GM10847 (cell line): ENCODE results near the gene LTBP2.

Experiments used
- POLR2A ChIP-seq: IDR thresholded peaks from 2 replicates; pipeline ENCODE4 v1.6.1; 2011; ENCODE audit not compliant: insufficient read length; ENCODE audit errors: extremely low read depth

Gene LTBP2

DNA sequence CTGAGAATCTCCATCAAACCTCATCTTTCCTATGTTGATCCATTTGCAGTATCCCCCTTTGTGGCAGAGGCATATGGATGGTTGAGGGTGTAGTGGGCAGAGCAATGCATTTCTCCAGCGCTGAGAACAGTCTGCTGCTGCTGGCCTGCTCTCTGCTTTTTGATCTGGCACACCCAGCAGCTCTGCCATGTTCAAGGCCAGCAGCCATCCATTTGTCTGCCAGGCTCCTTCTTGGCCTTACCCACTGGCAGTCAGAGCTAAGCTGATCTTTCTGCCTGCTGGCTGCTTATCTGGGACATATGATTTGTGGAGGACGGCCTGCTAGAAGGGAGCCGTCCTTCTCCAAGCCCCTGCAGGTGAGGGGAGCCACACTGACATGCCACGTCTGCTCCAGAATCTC, 135.9 kb downstream of the LTBP2 start:
- TF ChIP-seq POLR2A = no peak

DNA sequence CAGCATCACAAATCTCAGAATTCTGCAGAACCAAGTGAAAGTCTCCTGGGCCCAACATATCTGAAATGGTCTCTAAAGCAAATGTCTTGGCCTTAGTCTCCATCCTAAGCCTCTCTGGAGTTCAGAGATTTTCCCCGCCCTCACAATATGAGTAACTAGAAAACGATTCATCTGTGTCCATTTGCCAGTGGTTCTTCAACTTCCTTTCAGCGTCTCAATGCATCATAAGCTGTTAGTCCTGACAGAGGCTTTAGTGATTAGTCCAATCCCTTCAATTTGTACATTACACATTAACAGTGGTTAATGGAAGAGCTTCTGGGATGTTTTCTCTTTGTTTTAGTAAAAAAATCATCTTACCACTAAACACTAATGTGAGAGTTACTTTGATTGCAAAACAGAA, 136.4 kb downstream of the LTBP2 start:
- TF ChIP-seq POLR2A = no peak

DNA sequence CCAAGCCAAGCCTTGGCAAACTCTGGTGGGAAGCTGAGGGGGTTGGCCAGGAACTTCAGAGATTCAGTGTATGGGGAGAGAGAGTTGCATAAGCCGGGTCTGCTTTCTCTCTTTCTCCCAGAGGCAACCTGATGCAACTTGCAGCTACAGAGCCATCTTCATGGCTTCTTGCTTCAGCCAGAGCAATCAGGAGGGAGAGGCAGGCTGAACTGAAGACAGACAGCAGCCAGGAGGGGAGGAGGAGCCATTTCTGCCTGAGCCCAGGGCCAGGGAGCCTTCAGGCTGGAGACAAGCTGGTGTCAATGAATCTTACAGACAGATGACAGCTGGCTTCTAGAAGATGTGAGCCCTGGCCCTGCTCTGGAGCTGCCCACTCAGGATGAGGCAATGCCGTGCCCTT, 137.7 kb downstream of the LTBP2 start:
- TF ChIP-seq POLR2A = no peak

DNA sequence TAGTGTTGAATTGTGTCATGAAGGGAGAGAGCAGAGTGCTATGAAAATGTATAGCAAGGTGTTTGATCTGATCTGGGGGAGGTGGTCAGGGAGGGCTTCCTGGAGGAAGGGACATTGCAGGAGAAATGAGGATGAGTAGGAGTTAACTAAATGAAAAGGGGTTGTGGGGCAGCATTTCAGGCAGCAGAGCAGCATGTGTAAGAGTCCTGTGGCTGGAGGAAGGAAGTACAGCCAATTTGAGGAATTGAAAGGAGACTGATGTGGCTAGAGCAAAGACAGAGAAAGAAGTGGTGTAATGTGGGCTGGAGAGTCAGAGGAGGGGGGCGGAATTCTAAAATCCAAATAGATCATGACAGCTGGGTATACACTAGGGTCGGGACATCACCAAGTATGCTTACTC, 139.4 kb downstream of the LTBP2 start:
- TF ChIP-seq POLR2A = no peak

DNA sequence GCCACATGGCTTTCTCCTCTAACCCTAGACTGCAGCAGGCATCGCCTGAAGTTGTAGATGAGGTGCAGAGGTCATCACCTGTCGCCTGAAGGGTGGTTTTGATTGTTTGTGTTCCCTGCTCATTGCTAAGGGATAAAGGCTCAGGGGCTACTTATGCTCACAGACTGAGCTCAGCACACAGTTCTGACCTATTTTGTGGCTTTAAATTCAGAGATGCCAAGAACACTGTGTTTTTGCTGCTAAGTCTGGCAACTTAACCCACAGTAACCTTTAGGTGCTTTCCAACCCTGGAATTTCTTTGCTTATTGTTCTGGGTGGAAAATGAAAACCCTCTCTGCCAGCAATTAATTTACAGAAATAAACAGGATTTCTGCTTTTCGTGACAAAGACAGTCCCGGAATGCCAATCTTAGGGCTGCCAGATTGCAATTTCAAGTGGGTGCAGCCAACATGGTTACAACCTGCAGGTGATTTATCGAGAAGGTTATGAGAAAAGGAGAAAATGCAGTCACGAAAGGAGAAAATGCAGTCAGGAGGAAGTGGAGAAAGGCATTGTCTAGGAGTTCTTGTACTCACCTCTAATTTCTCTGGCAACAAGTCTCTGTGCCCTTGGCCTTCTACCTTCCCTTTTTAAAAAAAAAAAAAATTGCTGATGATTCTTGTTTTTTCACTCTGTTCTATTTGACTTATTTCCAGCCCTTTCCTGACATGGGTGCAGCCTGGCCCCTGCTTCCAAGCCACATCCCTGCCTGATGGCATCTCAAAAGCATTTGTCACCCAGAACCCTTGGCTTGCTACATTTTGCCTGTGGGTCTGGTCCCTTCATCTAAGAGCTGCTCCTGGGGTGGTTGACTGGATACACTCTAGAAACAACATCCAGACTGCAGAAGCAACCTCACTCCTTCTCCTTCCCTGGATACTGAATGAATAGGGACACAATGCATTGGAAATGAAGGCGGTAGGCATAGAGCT, 142.2 kb downstream of the LTBP2 start:
- TF ChIP-seq POLR2A = no peak

DNA sequence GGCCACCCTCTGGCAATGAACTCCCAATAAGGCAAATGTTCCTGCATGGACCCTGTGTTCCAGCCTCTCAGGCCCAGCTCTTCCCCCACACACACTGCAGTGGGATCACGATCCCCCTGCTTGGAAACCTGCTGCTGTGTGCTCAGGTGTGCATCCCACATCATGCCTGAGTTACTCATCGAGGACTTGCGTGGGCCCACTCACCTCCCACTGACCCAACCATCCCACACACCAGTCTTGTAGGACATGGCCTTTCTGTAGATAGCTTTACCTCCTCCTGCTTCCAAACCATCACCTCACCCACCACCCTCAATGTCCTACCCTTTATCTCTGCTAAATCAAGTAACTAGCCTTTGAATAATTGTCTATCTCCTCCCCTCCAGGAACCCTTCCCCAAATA, 143.5 kb downstream of the LTBP2 start:
- TF ChIP-seq POLR2A = no peak

DNA sequence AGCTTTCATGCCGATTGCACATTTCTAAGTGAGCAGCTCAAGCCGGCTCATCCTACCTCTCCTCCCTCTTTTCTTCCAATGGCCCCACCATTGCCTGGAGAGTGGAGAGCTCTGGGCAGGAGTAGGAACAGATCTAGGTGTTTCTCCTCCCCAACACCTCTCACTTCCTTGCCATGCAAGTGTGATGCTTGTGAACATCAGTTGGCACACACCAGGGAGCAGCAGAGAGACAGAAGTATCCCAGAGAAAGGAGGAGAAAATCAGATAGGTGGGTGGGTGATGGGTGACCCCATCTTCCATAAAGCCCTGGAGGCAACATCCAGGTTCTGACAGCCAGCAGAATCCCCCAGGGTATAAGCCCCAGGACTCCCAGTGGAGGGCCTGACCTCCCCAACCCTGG, 146.7 kb downstream of the LTBP2 start:
- TF ChIP-seq POLR2A = no peak

DNA sequence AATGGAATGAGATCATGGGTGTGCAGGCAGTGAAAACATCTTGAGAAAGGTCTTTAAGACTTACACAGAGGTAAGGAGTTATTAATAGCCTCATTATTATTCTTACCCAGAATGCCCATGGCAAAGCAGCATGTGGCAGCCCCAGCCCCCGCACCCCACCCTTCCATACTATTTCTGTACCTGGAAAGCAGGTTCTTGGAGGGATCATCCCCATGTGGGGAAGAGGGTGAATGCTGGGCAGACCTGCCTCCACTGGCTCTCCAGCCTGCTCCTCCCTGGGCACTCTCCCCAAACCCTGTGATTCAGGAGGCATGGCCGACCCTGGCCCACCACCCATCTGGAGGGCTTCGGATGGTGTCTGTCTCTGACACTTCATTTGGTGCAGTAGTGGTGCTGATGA, 147.3 kb downstream of the LTBP2 start:
- TF ChIP-seq POLR2A = no peak

DNA sequence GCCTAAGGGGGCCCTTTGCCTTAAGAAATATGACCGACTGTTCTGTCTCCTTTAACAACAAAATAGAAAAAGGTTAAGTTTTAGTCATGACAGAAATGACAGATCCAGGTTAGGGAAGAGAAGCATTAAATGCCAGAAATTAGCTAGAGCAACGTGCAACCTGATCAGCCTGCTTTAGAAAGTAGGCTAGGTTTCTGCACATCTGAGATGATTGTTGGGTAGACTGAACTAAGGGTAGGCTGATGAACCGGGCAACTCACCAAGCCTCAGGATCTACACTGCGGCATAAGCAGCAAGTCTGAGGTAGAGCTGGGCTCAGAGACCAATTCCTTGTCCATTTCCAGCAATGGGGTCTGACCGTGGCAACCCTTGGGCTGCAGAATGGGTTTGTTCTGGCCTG, 148.3 kb downstream of the LTBP2 start:
- TF ChIP-seq POLR2A = no peak

DNA sequence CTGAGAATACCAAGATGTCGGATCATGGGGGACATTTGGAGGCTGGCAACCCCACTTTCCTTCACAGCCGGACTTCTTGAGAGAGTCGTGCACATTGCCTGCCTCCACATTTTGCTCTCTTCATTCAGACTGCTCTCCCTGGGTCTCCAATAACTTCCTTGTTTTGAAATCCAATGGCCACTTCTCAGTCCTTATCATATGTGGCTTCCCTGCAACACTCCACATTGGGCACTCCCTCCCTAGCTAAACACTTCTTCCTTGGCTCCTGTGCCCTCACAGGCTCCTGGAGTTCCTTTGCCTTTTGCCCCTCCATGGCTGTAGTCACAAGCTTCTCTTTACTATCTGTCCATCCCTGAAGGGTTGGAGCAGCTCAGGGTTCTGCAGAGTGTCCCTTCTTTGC, 149.0 kb downstream of the LTBP2 start:
- no peak for TF ChIP-seq POLR2A

DNA sequence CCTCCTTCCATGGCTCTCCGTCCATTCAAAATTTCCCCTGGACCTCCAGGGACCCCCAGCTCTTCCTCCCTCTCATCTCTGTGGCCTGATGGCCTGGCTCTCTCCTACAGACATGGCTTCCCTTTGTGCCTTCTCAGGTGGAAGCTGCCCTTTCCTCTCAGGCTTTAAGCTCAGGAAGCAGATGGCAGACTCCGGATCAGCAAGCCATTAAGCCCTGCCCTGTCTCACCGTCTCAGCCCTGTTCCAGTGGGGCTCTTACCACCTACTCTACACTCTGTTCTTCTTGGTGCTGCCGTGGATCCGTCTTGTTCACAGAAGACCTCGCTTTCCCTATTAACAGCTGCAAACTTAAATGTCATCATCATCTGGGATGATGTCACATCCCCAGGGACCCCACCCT, 152.1 kb downstream of the LTBP2 start:
- no peak for TF ChIP-seq POLR2A

DNA sequence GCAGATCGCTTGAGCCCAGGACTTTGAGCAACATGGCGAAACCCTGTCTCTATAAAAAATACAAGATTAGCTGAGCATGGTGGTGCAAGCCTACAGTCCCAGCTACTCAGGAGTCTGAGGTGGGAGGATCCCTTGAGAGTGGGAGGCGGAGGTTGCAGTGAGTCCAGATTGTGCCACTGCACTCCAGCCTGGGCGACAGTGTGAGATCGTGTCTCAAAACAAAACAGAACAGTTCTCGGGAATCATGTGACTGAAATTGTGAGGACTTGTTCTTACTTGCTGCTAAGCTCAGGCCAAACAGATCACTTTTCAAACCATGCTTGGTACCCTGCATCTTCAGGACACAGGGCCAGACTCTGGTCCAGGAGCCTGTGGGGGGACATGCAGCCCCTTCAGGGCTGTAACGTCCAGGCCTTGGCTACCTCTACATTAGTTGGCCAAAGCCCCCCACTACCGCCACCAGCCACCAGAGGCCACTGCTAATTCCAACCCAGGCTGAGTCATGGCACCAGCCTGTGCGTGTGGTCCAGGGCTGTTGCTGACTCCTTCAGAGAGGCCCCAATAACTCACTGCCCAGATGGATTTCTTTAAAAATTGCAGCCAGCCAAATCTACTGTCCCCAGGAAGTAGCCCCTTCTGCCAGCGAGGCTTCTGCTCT, 152.6 kb downstream of the LTBP2 start:
- no peak for TF ChIP-seq POLR2A

DNA sequence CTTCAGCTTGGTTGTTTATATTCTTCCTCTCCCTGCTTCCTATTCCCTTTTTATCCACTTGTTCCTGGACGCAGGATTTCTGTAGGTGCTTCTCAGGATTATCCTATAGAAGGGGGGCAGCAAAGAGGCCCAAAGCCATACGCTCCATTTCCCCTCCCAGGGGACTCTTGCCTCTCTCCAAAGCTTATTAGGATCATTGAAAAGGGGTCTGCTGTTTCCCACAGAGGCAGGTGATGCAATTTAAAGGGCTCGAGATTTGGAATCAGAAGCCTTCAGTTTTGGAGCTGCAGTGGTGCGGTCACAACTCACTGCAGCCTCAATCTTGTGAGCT, 154.5 kb downstream of the LTBP2 start:
- no peak for TF ChIP-seq POLR2A

DNA sequence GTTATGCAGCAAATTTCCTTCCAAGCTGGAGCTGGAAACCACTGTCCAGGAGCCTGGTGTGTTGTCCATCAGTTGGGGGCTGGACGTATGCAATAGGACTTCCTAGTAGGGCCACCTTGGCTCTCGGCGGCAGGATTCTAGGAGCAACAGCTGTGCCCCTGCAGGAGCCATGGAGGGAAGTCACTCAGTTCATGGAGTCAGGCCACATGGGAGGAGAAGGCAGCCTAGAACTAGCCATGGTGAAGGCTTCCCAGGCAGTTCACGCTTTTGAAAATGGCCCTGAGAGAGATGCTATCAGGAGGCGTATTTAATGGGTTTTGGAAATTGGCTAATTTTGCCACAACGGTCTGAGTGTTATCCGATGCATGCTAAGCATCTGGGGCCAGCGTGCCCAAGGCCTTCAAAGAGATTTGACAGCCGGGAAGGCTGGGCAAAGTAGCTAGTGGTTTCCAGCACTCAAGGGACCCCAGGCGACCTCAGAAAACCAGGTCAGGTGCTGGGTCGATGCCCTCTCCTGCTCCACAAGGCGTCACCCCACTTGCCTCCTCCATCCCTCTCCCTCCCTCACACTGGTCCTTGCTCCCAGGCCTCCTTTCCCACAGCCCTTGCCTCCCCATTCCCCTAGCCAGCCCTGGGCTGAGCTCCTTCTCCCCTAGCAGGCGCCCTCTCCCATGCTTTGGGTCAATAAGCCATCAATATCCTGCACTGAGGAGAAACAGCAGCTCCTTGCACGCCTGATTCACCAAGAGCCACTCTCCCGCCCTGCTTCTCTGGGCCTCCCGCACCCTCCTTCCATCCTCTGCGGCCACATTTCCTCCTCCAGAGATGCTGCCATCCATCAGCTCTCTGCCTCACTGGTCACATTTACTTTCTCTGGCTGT, 155.1 kb downstream of the LTBP2 start:
- no peak for TF ChIP-seq POLR2A
